Stomach (tissue), 4 donors: Measurements from ENCODE around the gene CLNS1A.

ENCODE experiments used
- POLR2A ChIP-seq, 4 donors: fragments of 450-650 bp; IDR thresholded peaks; one replicate each; pipeline ENCODE4 v1.6.1; 2016; ENCODE audit warnings: antibody characterized with exemption in 4 of 4, control low read depth in 2 of 4, mild to moderate bottlenecking in 1 of 4, moderate library complexity in 1 of 4
- POLR2AphosphoS5 ChIP-seq, 3 donors: sonication (generic); formaldehyde crosslinking; IDR thresholded peaks; one replicate each; pipeline ENCODE4 v1.6.1; 2016; ENCODE audit warnings: antibody characterized with exemption in 3 of 3
- TF ChIP-seq, protein P1 (sequence below), 7 experiments: fragments of 450-650 bp in 4 of 7; fragments of 200-600 bp in 3 of 7; sonication (generic) in 3 of 7; IDR thresholded peaks; one replicate each; pipeline ENCODE4 v1.5.1; 2016 to 2019; ENCODE audit warnings: antibody characterized with exemption in 7 of 7, control low read depth in 2 of 7, mild to moderate bottlenecking in 1 of 7

DNA sequence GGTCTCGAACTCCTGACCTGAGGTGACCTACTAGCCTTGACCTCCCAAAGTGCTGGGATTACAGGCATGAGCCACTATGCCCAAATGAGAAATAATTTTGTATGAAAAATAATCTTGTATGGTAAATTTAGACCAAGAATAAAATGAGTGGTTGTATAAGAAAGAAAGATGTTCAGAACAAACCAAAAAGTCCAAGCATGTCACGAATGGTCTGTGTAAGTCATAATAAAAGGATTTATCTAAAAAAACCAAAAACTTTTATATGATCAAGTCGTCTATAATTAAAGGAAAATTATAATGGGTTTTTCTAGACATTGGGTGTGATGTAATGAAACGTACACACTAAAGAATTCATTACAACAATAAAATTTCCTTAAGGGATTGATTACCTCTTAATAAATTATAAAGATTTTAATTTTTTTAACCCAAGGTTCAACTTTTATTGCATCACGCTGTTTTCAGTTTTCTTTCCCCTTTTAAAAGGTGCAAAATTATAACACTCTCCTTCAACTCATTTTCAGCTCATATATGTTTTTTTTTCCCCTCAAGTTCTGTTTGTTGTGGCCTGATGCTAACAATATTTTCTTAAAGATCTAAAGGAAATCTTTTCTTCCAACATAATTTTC, 56.8 kb downstream of the CLNS1A start:
- TF ChIP-seq, protein P1, sequence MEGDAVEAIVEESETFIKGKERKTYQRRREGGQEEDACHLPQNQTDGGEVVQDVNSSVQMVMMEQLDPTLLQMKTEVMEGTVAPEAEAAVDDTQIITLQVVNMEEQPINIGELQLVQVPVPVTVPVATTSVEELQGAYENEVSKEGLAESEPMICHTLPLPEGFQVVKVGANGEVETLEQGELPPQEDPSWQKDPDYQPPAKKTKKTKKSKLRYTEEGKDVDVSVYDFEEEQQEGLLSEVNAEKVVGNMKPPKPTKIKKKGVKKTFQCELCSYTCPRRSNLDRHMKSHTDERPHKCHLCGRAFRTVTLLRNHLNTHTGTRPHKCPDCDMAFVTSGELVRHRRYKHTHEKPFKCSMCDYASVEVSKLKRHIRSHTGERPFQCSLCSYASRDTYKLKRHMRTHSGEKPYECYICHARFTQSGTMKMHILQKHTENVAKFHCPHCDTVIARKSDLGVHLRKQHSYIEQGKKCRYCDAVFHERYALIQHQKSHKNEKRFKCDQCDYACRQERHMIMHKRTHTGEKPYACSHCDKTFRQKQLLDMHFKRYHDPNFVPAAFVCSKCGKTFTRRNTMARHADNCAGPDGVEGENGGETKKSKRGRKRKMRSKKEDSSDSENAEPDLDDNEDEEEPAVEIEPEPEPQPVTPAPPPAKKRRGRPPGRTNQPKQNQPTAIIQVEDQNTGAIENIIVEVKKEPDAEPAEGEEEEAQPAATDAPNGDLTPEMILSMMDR (IDR thresholded peaks at IDR 0.05): no peak
- TF ChIP-seq POLR2AphosphoS5 (IDR thresholded peaks at IDR 0.05): no peak
- no peak for TF ChIP-seq POLR2A (IDR thresholded peaks at IDR 0.05)
